ENCODE data around the gene DUSP23.

DUSP23 gene

DNA sequence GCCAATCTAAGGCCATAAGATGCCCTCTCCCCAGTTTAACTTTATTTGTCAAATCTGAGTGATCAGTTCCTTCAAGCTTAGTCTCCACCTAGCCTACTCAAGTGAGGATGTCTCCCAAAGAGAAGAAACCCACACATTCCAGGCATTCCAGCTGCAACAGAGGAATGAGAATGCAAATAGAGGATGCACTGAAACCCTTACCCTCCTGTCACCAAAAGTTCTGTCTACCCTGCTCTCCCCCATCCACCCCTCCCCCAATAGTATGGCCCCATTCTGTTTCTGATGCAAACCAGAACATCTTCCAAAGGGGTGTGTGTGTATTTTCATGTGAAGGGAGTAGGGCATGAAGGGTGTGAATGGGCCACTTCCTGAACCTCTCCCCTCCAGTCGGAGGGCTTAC is 3.0 kb downstream of the DUSP23 start:
- DNase-seq (ENCODE audit: low read depth, low spot score) = no peak
- no peak overlapping the region for H3K27ac ChIP-seq

- no peak for DNase-seq (ENCODE audit: low read depth, low spot score)
- H3K27ac ChIP-seq = no peak overlapping the region
These were observed 5.7 kb downstream of the DUSP23 start for GRCh38 chr1:159786465-159786864.

DNA sequence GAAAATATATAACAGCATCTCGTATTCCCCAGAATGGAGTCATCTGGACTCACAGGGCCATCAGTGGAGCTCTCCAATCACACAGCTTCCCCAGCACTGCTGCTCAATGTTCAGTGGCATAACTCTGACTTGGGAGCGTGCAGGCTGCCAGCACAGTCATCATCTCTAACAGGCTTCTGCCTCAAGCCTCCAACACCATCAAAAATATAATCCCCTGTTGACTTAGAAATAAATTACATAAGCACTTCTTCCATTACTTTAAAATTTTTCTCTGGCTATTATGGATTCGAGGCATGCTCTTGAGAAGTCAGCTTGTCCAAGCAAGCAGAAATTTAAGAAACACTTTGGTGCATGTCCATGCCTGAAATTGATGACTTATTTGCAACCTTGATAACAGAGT is 6.2 kb downstream of the DUSP23 start:
- no peak overlapping the region for H3K27ac ChIP-seq
- DNase-seq (ENCODE audit: low read depth, low spot score) = peak; percentile 18

DNA sequence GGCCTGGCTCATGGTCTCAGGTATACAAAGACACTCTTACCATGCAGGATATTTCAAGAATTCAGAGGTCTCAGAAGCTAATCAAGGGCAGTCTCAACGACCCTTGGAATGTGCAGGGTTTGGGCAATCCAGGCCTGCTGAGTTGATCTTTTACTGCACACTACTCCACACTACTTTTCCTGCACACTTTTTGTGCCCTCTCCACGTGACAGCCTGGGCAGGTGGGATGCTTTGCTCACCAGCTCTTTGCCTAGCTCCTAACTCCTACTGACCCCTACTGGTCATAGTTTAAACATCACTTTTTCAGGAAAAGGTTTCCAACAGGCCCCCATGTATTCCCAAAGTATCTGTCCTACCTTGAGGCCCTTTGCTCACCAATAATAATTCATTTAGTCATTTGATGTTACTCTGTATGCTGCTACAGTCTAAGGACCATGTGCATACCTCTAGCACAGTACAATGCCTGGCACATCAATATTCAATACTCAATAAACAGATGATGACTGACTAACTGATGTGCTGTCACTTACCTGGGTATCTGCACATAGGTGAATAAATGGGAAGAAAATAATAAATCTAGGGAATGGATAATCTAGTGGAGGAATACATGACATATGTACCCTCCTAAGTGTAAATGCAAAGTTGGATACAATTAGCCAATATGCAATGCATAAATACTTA is 9.6 kb downstream of the DUSP23 start:
- no peak for DNase-seq (ENCODE audit: low read depth, low spot score)

GRCh38 chr1:159791031-159791430 is 10.3 kb downstream of the DUSP23 start:
- no peak overlapping the region for H3K27ac ChIP-seq
- DNase-seq (ENCODE audit: low read depth, low spot score) = no peak

More for the DNA sequence above, 9.6 kb downstream of the DUSP23 start:
- H3K27ac ChIP-seq = no peak overlapping the region

DNA sequence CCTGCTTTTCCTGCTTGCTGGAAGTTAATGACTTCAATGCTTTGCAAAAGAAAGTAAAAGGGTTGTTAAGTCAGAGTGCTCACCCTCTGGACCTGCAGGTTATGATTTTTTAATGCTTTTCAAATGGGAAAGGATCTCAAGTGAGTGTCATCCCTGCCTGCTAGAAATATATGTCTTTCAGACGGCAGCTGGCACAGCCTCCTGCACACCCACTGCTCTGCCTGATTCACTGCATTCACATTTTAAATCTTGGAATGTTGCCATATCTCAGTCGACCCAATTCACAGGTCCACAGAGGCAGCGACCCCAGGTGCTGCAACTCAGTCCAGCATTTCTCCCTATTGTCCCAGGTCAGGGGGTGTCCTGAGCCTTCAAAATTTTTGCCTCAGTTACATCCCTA is 10.7 kb downstream of the DUSP23 start:
- no peak overlapping the region for H3K27ac ChIP-seq
- DNase-seq (ENCODE audit: low read depth, low spot score) = no peak

- no peak for DNase-seq (ENCODE audit: low read depth, low spot score)
- H3K27ac ChIP-seq = no peak overlapping the region
These were observed 14.8 kb downstream of the DUSP23 start for GRCh38 chr1:159795534-159795933.

DNA sequence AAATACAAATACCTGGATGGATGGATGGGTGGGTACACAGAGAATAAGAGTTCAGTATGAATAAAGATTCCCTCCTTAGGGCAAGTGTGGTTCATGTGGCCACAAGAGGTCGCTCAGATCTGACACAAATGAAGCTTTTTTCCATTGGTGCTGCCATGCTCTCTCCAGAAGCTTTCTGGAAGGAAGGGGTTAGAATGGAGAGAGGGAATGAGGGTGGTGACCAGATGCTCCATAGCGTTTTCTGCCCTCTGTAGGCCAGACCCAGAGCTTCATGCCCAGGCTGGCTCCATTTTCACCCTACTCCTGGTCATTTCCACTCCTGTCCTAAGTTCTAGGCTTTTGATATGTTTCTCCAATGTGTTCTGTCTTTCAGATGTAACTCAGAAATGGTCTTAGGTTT is 18.1 kb downstream of the DUSP23 start:
- H3K27ac ChIP-seq = no peak overlapping the region
- peak; percentile 27 for DNase-seq (ENCODE audit: low read depth, low spot score)

GRCh38 chr1:159799446-159799985 is 18.8 kb downstream of the DUSP23 start:
- no peak for DNase-seq (ENCODE audit: low read depth, low spot score)
- no peak overlapping the region for H3K27ac ChIP-seq

DNA sequence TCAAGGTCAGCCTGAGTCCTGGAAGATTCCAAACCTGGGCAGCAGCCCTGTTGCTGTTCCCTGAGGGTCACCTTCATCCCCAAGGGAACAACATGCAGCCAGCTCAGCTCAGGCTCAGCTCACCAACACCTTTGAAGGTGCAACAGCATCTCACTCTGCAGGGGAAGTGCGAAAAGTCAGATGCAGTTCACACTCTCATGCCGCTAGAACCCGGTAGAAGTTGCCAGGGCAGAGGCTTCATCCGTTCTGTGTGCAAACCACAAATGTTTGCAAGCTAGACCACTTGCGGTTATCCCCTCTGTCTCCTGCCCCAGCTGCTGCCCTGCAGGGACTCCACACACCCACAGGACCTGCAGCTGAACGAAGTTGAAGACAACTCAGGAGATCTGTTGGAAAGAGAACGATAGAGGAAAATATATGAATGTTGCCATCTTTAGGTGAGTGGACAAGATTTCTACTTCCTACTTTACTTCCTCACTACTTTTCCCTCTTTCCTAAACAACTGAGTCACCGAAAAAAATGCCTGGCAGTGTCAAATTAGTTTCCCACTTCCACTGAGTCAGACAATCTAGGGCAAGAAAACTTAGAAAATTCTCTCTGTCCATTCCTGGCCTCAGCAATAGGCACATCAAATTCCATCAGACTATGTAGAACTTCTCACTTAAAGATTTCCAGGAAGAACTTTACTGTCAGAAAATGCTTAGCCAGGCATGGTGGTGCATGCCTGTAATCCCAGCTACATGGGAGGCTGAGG is 19.6 kb downstream of the DUSP23 start:
- DNase-seq (ENCODE audit: low read depth, low spot score) = no peak
- H3K27ac ChIP-seq = no peak overlapping the region

DNA sequence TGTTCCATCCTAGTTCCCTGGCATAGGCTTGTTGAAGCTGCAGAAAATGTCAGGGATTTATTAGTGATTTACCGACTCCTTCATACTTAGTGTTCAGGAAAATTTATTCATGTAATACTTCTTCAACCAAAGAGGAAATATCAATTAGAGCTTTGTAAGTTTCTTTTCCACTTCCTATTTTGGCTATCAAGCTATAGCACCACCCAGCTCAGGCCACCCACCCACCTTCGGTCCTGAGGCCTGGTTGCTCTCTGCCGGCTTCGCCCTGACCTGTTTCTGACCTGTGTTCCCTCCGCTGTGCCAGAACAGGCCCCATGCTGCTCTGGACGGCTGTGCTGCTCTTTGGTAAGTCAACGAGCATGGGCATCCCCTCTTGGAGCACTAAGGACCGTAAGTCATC is 21.3 kb downstream of the DUSP23 start, which contains the start of gene FCRL6:
Gene FCRL6 (plus strand): TSS at position 250 of the 400 bp plus-strand sequence. CDS start 65 bp downstream, at position 315.
- H3K27ac ChIP-seq = no peak within 1 kb of the TSS
- DNase-seq (ENCODE audit: low read depth, low spot score) = no peak

- H3K27ac ChIP-seq = no peak overlapping the region
- no peak for DNase-seq (ENCODE audit: low read depth, low spot score)
These were observed 23.4 kb downstream of the DUSP23 start for GRCh38 chr1:159803956-159804689.

DNA sequence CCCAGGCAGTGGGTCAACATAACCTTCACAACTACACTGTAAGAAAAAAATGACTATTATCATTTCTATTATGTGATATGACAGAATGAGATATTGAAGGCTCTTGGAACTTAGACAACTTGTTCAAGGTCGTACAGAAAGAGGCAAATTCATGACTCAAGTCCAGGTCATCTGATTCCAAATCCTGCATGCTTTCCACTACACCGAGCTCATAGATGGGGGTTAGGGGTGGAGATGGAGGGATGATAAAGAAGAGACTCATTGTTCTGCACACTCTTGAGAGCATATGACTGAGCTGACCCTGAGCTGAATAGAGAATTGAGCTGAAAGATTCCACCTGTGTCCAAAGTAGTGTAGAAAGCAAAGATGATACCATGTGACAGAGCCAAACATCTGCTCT is 24.2 kb downstream of the DUSP23 start:
- DNase-seq (ENCODE audit: low read depth, low spot score) = no peak
- no peak overlapping the region for H3K27ac ChIP-seq

DNA sequence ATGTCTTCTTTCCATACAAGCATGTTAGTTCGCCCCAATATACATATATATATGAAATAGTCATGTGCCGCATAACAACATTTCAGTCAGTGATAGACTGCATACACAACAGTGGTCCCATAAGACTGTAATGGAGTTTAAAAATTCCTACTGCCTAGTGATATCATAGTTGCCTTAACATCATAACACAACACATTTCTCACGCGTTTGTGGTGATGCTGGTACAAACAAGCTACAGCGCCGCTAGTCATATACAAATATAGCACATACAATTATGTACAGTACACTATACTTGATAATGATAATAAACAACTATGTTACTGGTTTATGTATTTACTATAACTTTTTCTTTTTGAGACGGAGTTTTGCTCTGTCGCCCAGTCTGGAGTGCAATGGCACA is 35.2 kb downstream of the DUSP23 start:
- no peak for DNase-seq (ENCODE audit: low read depth, low spot score)
- H3K27ac ChIP-seq = no peak overlapping the region

- DNase-seq (ENCODE audit: low read depth, low spot score) = peak; percentile 60
- peak overlapping the region; percentile 76 for H3K27ac ChIP-seq
These were observed 36.7 kb downstream of the DUSP23 start for GRCh38 chr1:159817276-159818041.

DNA sequence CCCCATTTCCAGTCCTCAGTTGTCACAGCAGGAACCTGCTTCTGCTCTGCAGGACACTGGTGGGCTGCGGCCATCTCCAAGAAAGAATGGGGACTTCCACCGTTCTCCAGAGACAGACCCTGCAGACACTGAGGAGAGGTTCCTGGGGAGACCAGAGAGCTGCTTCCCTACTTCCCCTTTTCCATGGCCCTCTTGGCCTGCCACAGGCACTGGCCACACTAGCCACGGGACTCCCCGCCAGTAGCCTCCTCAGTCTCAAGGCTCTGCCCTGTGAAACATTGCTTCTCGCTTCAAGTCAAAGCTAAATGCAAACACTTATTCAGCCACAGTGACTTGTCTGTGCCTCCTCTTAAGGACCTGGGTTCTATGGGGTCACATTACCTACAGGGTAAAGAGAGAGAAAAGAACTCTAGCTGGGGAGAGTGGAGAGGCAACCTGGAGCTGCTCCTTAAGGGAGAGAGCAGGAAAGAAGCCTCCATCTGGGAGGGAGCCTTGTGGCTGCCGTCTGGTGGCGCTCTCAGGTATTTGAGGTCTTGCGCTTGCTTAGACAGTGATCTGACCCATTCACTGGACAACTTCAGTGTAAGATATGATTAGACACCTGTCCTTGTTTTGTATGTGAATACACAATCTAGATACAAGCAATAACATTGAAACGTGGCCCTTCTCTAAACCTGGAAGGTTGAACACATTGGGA is 40.6 kb downstream of the DUSP23 start:
- H3K27ac ChIP-seq = no peak overlapping the region
- no peak for DNase-seq (ENCODE audit: low read depth, low spot score)

DNA sequence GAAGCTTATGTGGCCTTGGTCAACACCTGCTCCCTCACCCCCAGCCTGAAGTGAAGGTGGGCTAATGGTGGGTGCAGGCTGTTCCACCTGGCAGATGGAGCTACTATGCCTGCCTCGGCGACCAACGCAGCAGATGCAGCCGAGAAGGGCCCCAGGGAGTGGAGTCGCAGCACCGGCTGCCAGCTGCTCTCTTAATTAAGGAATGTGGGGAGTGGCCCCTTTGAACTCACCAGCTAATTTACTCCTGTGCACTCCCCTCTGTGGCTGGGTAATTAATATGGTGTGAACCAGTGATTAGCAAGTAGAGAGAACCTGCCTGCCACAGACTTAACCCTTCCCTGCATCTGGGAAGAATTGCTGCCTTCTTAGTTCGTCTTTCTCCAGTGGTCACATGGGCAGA is 42.6 kb downstream of the DUSP23 start:
- DNase-seq (ENCODE audit: low read depth, low spot score) = no peak

DNA sequence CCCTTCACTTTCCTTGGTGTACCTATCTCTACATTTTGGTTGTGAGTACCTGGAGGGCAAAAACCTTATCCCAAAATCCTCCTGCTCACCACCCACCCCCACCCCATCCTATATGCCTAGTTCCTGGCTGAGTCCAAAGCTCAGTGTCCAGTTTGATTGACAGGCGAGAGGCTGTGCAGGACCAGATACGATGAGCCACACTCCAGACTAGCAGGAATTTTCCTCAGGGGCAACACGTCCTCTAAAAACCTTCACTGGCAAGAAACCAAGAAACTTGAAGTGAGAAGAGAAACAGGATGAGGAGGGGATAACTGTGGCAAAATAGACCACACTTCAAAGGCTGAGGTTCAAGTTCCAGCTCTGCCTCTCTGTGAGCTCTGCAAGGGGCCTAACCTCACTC is 44.8 kb downstream of the DUSP23 start:
- H3K27ac ChIP-seq = no peak overlapping the region
- DNase-seq (ENCODE audit: low read depth, low spot score) = no peak

More for the DNA sequence above, 42.6 kb downstream of the DUSP23 start:
- no peak overlapping the region for H3K27ac ChIP-seq

DNA sequence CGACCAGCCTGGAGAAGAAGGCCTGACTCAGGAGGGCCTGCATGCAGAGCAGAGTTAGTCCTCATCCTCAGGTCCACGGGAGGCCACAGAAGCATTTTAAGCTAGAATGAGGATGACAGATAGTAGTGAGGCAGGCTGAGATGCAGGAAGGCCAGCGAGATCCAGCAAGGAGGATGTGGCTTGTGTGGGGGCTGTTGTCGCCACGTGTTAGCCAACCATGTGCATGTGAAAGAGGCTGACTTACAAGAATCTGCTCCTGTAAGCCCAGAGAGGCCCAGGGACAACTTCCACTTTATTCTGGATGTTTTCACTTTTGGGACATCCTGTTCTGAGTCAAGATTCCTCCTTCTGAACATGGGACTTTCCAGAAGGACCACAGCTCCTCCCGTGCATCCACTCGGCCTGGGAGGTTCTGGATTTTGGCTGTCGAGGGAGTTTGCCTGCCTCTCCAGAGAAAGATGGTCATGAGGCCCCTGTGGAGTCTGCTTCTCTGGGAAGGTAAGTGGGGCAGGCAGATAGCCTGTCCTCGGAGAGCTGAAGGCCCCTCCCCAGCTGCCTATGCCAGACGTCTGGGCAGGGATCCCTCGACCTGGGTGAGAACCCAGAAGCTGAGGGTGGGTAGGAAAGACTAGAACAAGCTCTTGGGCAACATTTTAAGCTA is 45.8 kb downstream of the DUSP23 start, which contains the start of gene SLAMF8:
Gene SLAMF8 (plus strand): TSS at position 433 of the 661 bp plus-strand sequence. CDS start 26 bp downstream, at position 459.
- no peak for DNase-seq (ENCODE audit: low read depth, low spot score)
- no peak within 1 kb of the TSS for H3K27ac ChIP-seq

Data from epithelial cell of prostate (primary cell).